ENCODE data around the gene MAP3K21.

The MAP3K21 gene

DNA sequence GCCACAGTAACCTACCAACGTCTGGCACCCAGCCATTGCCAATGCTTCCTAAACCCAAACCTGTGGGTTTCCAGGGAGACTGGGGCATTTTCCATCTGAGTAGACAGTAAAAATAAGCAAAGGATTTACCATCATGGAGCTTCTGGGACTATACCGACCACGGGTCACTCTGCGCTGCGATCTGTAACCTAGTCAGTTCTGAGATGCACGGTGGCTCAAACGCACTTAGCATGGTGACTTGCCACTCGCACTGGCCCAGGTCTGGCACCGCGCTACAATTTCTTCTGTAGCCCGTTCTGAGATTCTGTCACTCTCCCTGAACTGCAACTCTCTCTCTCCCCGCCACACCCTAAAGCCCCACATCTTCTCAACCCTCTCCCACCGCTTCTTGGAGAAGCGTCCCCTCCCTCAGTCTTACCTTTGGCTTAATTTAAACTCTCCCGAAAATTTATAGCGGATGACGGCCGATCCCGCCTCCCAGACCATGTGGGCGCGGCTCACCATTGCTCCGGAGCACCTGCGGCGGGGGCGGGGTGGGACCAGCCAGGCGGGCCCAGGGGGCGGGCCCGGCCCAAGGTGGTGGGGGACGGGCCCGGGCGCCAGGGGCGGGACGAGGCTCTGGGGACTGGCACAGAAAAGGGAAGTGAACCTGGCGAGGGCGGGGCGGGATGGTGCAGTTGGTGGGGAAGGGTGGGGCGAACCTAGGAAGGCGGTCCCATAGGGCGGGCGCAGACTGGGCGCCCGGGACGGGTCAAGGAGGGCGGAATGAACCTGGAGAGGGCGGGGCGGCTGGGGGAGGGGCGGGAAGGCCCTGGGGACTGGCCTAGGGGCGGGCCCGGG is 493 bp upstream of the MAP3K21 start:
- peak; percentile 98 for DNase-seq

DNA sequence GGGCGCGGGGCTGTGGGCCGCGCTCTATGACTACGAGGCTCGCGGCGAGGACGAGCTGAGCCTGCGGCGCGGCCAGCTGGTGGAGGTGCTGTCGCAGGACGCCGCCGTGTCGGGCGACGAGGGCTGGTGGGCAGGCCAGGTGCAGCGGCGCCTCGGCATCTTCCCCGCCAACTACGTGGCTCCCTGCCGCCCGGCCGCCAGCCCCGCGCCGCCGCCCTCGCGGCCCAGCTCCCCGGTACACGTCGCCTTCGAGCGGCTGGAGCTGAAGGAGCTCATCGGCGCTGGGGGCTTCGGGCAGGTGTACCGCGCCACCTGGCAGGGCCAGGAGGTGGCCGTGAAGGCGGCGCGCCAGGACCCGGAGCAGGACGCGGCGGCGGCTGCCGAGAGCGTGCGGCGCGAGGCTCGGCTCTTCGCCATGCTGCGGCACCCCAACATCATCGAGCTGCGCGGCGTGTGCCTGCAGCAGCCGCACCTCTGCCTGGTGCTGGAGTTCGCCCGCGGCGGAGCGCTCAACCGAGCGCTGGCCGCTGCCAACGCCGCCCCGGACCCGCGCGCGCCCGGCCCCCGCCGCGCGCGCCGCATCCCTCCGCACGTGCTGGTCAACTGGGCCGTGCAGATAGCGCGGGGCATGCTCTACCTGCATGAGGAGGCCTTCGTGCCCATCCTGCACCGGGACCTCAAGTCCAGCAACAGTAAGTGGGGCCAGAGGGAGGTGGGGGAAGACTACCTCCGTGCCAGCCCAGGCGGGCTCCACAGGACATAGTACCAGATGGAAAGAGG is 808 bp downstream of the MAP3K21 start:
- no peak for DNase-seq

DNA sequence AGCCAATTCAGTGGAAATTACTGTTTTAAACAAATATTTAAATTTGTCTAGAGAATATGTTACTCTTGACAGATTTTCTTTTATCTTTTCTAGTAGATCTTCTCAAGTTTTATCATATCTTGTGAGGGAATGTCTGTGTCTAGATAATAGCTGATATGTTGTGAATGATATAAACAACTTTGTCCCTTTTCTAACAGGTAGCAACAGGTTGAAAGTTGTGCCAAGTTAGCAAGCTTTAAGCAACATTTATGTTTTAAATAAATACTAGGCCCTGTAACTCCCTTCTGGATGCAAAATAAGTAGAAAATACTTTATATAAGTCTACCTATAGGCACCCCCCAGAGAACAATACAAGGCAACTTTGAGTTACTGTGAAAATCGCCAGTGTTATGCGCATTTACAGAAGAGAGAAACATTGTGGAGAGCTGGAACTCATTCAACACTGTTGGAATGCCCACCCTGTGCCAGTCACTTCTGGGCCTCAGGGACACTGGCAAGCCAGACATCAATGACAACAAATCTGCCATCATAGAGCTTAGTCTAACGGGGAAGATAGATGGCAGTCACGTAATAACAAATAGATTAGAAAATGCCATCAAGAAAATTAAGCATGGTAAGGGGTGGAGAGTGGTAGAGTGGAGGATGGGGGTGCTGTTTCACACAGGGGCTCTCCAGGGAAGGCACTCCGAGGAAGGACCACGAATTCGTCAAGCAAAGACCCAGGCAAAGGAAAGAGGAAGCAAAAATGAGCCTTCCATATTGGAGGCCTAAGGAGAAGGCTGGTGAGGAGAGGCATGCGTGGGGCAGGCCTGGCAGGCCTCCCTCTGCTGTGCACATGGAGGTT is 4.4 kb downstream of the MAP3K21 start:
- no peak for DNase-seq

DNA sequence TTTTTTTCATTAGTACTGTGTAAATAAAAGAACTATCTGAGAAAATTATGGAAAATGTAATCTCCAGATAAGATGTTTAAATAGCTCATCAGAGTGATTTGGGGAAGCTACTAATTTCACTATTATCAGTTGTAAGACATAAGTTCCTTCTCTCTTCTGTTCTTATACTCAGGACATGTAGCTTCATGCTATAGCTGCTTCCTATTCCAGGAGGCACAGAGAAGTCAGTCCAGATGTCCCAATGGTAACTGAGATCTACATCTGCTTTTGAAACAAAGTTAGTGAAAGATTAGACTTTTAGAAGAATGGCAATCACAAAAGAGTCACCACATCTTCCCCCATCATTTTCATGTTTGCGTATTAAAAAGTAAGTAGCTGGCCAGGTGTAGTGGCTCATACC is 5.6 kb downstream of the MAP3K21 start:
- DNase-seq = no peak

DNA sequence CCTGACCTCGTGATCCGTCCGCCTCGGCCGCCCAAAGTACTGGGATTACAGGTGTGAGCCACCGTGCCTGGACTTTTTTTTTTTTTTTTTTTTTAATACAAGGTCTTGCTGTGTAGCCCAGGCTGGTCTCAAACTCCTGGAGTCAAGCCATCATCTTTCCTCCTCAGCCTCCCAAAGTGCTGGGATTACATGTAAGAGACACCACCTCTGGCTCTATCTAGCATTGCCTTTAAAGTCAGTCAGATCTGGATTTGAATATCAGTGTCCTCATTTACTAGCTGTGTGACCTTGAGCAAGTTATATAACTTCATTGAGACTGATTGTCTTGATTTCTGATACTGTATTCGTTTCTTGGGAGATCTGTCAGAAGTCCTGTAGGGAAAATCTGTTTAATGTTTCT is 6.6 kb downstream of the MAP3K21 start:
- DNase-seq = no peak

DNA sequence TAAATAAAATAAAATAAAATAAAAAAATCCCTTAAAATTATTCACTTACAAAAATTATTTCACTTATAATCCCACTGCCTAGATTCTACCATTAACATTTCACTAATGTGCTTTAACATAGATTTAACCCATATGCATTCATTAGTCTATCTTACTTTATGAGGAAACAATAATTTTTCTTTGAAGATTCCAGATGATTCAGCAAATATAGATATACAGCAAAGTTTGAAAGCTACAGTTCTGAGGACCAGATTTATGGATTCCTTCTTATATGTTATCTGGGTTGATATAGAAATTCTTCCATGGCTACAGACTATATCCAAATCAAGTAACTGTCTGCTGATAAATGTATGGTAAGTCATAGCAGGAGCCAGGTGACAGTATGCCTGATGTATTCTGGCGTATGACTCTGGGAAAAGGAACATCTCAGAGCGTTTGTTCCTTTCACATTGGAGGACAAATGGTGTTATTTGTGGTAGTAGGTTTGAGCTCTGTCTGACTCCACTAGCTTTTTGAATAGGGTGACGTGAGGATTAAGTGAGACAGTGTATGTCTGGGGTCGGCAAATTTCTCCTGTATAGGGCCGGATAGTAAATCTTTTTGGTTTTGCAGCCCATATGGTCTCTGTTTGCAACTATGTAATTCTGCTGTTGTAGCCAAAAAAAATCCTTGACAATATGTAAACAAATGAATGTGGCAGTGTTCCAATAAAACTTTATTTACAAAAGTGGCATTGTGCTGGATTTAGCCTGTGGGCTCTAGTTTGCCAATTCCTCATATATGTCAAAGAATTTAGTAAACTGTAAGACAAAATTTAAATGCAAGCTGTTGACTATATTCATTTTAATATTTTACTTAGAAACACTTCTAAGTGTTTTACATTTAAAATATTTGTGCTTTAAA is 9.3 kb downstream of the MAP3K21 start:
- no peak for DNase-seq

DNA sequence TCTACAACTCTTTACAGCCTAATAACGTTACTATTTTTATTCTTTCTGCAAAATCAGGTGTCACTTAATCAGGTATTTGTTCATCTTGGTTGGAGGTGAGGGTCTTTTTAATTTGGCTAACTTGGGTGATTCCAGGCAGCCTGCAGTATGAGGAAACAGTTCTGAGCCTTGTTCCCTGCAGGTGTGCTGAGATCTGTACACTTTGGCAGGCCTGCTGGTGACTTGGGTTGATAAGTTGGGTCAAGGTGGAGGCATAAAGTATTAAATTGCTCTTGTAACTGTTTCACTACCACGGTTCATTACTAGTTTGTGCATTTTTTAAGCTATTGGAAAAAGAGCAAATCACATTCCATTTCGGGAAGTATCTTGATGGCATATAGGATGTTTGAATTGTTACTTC is 10.0 kb downstream of the MAP3K21 start:
- DNase-seq = no peak

DNA sequence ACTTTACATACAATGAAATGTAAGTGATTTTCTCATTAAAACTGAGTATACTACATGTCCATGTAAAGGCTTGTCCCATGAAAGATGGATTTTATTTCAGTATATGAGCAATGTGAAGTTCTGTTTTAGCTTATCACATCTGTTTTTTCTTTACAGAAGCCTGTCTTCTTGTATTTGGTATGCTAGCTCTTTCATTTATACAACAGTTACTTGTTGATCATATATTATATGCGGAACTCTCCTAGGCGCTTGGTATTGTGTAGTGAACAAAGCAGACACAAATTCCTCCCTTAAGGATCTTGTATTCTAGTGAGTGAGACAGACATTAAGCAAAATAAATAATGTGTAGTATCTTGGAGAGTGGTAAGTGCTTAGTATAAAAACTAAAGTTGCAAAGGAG is 10.6 kb downstream of the MAP3K21 start:
- DNase-seq = no peak

DNA sequence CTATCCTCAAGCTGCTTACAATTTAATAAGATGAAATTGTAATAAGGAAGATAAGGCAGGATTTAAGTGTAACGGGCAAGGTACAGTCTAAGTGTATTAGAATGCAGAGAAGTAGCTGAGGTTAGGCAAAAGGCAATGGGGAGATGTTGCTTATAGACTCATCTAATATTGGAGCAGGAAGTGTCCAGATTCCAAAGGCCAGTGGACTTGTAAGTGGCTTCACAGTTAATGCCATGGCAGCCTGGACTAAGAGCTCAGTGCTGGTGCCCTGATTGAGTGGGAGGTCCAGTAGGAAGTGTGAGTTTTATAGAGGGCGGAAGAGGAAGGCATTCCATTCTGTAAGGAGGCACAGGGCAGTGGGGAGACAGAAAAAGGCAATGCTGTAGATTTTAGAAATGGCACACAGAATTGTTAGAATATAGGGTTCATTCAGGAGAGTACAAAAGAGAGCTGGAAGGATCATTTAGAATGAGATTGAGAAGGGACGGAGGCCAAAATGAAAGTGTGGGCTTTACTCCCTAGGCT is 12.6 kb downstream of the MAP3K21 start:
- DNase-seq = no peak

DNA sequence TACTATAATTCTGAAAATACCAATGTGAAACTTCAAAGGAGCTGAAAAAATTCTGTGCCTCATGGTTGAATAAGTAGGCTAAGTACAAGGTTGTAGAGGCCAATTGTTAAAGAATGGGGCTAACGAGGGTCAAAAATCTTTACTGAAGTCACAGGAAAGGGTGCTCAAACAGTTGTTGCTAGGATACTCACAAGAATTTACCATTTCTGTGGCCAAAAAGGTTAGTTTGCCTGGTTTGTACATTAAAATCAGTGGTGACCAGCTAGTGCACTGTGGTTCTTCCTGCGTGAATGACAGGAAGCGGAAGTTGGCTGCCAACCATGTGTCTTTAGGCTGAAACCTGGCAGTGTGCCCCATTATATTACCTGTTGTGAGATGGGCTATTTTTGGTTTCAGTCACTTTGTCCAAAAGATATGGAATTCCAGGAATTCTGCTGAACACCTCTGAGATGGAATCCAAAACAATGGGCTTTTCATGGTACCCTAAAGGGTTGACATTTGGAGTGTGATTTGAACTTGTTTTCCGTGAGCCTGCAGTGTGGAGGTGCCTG is 13.5 kb downstream of the MAP3K21 start:
- DNase-seq = no peak

DNA sequence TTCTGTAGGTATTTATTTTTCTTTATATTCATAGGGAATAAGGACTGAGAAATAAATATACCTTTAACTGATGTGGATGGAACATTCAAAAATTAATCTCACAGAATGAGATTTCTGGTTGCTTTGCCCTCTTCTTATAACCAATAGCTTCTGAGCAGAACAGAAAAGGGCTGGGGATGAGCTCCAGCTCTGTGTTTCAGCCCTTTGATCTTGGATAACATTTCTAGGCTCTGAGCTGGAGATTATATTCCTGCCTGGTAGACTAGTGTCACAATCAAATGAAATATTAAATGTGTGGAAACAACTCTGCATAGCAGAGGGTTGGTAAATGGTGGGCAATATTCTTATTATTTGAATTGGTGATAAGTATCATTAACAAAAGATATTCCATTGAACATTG is 14.6 kb downstream of the MAP3K21 start:
- no peak for DNase-seq

DNA sequence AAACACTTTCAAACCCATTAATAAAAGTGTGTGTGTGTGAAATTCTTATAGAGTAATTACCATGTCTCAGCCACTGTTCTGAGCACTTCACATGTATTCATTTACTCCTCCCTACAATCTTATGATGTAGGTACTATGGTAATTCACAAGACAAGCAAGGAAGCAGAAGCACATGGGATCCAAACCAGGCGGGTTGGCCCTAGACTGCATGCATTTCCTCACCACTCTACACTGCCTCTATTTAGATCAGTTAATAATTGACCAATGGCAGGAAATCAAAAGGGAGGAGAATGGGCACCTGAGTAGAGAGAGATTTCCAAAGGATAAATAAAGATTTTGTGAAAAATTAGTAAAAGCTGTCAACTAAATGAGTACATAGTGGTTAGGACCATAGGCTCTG is 15.7 kb downstream of the MAP3K21 start:
- DNase-seq = no peak

DNA sequence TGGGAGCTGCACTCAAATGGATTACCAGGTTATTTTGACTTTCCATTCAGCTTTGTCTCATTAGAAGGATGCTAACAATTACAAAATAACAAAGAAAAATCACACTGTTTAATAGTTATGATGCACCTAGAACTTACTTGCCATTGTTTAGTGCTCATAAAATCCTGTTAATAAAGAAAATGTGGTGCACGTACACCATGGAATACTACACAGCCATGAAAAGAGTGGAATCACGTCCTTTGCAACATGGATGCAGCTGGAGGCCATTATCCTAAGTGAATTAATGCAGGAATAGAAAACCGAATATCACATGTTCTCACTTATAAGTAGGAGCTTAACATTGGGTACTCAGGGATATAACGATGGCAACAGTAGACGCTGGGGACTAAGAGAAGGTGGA is 19.8 kb downstream of the MAP3K21 start:
- no peak for DNase-seq

DNA sequence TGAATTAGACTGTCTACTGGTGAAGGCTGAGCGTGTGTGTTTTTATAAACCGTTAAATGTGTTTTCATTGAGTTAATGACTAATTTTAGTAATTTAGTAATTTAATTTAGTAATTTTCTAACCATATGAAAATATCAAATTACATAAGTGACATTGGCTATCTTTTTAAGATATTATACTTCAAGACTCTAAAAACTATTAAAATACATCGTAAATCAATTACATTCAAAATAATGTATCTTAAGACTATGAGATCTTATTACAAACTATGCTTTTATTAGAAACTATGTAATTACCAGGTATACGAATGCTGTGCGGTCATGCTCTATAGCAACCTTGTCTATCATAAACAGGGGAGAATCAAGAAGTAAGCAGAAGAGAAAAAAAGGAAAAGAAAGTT is 21.6 kb downstream of the MAP3K21 start:
- DNase-seq = no peak

DNA sequence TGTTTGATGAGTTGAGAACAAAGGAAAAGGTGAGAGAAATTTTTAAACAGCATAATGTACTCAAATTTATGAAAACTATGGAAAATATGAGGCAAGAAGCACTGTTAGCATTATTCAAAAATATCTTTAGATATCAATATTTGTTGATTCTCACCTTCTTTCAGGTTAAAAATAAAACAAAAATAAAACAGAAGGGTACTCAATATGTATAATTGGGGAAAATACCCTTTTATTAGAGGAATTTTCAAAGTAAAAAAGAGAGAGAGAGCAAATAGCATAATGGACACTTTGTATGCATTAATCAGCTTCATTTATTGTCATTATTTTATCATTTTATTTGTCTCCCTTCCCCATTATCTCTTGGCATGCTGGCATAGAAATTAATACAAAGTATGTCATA is 27.5 kb downstream of the MAP3K21 start:
- DNase-seq = no peak

DNA sequence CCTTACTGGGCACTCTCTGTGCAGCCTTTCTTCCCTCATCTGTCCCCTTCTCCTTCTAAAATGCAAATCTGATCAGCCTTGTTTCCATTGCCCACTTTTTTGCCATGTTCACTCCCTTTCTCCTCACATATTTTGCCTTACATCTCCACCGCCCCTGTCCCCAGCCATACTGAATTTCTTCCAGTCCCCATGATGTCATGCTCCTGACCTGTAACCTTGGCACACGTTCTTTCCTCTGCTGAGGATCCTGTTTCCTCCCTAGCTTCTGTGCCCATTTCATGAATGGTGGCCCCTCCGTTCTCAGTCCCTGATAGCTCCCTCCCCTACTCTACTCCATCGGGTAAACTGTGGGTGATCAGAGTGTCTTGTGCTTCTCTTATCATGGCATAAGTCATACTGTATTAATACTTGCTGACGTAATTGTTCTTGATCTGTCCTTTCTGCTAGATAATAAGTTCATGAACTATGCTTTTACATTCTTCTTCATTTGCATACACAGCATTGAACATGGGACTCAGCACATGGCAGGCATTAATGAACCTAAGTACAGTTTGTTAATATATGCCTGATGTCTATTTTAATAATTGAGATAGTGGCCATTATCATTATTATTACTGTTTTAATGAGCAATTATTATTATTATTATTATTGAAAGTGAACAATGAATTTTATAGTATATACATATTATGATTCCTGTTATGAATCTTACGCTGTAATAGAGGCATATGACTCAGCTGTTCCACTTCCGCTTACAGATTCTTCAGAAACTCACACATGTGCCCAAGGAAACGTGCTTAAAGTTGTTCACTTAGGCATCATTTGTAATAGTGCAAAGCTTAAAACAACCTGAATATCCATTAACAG is 28.5 kb downstream of the MAP3K21 start:
- DNase-seq = no peak

DNA sequence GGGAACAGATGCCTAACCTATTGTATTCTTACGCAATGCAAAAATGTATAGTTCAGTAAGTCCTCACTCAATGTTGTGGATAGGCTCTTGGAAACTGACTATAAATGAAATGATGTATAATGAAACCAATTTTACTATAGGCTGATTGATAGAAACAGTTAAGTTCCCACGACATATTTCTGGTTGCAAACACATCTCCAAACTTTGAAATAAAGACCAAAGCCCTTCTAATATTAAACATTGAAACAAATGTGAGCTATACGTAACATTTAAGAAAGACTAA is 29.1 kb downstream of the MAP3K21 start:
- DNase-seq = no peak

DNA sequence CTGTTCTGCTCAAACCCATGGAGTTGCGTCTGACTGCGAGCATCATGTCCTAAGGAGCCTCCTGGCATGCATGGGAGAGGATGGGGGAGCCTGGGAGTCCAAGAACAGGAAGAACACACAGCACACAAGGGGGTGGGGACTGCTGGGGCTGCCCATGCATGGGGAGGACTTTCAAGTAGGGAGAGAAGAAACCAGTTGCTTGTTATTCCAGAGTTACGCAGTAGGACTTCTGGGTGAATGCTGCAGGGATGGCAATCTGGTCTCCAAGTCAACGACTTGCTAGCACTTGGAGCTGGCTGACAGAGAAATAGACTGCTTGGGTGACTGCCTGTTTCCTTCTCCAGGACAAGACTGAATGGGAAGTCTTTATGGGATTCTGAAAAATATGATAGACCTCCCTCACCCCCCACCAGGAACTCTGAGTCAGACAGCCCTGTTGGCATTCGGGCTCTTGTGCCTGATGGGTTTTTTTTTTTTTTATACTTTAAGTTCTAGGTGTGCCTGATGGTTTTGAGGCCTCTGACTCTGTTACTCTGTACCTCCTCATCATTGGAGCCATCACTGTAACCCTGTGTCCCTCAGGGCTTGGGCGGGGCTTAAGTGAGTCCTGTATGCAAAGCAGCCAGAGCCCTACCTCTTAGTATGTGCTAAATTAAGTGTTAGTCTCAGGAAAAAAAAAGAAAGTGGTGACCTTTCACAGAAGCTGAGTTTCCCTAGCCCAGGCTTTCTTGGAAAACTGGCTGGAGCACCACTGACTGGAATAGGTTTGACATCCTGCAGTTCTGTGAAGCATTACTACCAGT is 30.3 kb downstream of the MAP3K21 start:
- DNase-seq = no peak

DNA sequence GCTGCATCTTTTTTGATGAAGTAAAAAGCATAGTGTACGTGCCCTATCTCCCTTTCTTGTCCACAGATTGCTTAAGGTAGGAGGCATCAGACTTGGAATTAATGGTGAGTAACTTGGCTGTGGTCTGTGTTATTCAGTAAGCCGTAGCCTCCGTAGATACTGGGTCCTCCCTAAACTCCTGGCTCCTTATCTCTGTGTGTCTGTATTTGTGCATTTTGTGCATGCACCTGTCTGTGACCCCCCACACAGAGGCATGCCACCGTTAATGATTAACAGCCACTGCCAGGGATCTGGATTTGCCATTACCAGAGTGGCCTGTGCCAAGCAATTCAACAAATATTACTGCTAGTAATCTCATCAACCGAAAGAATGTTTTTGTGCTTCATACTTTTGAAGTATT is 31.9 kb downstream of the MAP3K21 start:
- DNase-seq = no peak

DNA sequence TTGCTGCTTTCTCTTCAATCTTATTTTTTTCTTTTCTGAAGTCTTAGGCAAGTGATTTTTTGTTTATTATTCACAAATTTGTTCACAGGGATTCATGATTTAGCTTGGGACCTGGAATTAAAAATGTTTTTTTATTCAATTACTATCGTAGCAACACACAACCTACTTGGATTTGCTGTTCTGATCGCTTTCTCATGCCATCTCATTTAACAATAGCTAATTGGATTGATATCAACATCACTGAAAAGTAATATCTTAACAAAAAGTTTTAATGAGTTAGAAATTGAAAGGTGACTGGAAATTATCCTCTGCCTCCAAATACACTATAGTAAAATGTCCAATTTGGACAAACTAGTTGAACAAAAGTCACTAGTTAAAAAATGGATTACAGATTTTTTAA is 32.4 kb downstream of the MAP3K21 start:
- no peak for DNase-seq

Measured in NCI-H1048 (cell line).